ENCODE measurements around the gene PLOD2. TPM values are rescaled to one million over a fixed set of nuclear protein-coding genes. Genes with fewer than 3 reads are reported as not detected.

Gene PLOD2
- total RNA-seq, 1 experiment from 2014 or later, result 19.3 TPM

- Histone ChIP-seq H3K23me2 (ENCODE audit: insufficient read length, low read depth, low read length, poor library complexity, severe bottlenecking) (no peaks in the 10 kb centered on the region), H3K18ac (ENCODE audit: insufficient read length, low read depth, low read length) (no peak overlapping the region), H2BK12ac (ENCODE audit: insufficient read length, low read depth, low read length) (no peak overlapping the region), H2BK20ac (ENCODE audit: low read depth, low read length, poor library complexity, severe bottlenecking) (no peak overlapping the region), H3K4ac (ENCODE audit: low read depth, low read length) (no peak overlapping the region), H3K27me3 (ENCODE audit: insufficient read depth, low read length) (no peaks in the 10 kb centered on the region), H4K20me1 (ENCODE audit: control insufficient read depth, insufficient read depth, insufficient read length) (no peaks in the 10 kb centered on the region), H3K14ac (ENCODE audit: insufficient read depth, low read length) (no peak overlapping the region), H2AK5ac (ENCODE audit: insufficient read length, low read length) (no peak overlapping the region), H2BK120ac (ENCODE audit: low read depth, low read length, poor library complexity, severe bottlenecking) (no peak overlapping the region), H3K4me1 (ENCODE audit: insufficient read depth, low read length) (peaks cover 5% of the 10 kb centered on the region; the same call in 1 of the 2 replicates), H3K79me1 (ENCODE audit: insufficient read depth, low read depth, low read length, poor library complexity, severe bottlenecking) (no peaks in the 10 kb centered on the region), H3T11ph (ENCODE audit: low read length) (no peak overlapping the region), H3K27ac (ENCODE audit: insufficient read length, low read depth, low read length) (no peak overlapping the region), H3K23ac (ENCODE audit: insufficient read length, low read depth, low read length) (no peak overlapping the region), H4K91ac (ENCODE audit: insufficient read length, low read depth, low read length) (no peak overlapping the region), H3K4me2 (ENCODE audit: insufficient read depth, insufficient read length, low read length) (no peak overlapping the region), H3K56ac (ENCODE audit: insufficient read length, low read depth, low read length) (no peak overlapping the region), H4K5ac (ENCODE audit: insufficient read length, low read depth, low read length) (no peak overlapping the region), H4K8ac (replicated peaks; ENCODE audit: insufficient read length, low read depth, low read length) (no peak overlapping the region), H2BK5ac (ENCODE audit: insufficient read length, low read length) (no peak overlapping the region), H3K79me2 (ENCODE audit: insufficient read depth, low read length) (no peaks in the 10 kb centered on the region; the same call in 1 of the 2 replicates), H3K9me3 (ENCODE audit: control insufficient read depth, low read depth, low read length) (no peaks in the 10 kb centered on the region), H2AFZ (ENCODE audit: low read length) (no peak overlapping the region), H2BK15ac (ENCODE audit: low read depth, low read length) (no peak overlapping the region), H3K9ac (ENCODE audit: extremely low read depth, insufficient read length, low read length) (no peak overlapping the region)
- no CpG with 5 or more reads among the region's 2 CpGs for WGBS (ENCODE audit: extremely low coverage, insufficient read length, low lambda C conversion rate)
- Mint-ChIP-seq H3K4me3 (no peak overlapping the region), H3K27me3 (ENCODE audit: low read depth) (peaks cover 16% of the 10 kb centered on the region), H3K9me3 (no peaks in the 10 kb centered on the region), H3K36me3 (ENCODE audit: insufficient read depth in 1 of 3, low read depth in 3 of 3) (no peaks in the 10 kb centered on the region), H3K27ac (no peak overlapping the region; a peak in 1 of 7 replicates), H3K4me1 (peaks cover 30 to 33% of the 10 kb centered on the region in 2 experiments)
- no peak for DNase-seq
- TF ChIP-seq CTCF (conservative IDR thresholded peaks at IDR 0.05), result 0 out of 3 replicates have a peak, but pooled peaks have one; percentile 16
Measured at GRCh38 chr3:146163584-146163983, 2.6 kb upstream of the PLOD2 start.

Data from H9 (cell line).